ENCODE measurements around the gene CDRT15. TPM values are rescaled to one million over a fixed set of nuclear protein-coding genes. Genes with fewer than 3 reads are reported as not detected.

Gene CDRT15
- total and polyA plus RNA-seq, 2 experiments from 2014 or later: 0.40 TPM; not detected in 1

GRCh38 chr17:14198575-14198974 is 38.1 kb downstream of the CDRT15 start:
- Mint-ChIP-seq H3K9me3 (no peaks in the 10 kb centered on the region), H3K4me1 (peaks cover 20% of the 10 kb centered on the region), H3K36me3 (ENCODE audit: low read depth) (peaks cover 3% of the 10 kb centered on the region; the same call in 1 of the 3 replicates), H3K4me3 (no peak overlapping the region), H3K27ac (peak overlapping the region; percentile 47), H3K27me3 (ENCODE audit: insufficient read depth, low read depth, poor library complexity) (no peaks in the 10 kb centered on the region)
- Histone ChIP-seq H3K27ac (ENCODE audit: low read depth) (no peak overlapping the region), H2AFZ (no peak overlapping the region), H3K9me2 (ENCODE audit: insufficient read depth) (no peaks in the 10 kb centered on the region; the same call in 1 of the 2 replicates), H3F3A (replicated peaks; ENCODE audit: low read depth) (no peaks in the 10 kb centered on the region), H3K27me3 (ENCODE audit: insufficient read depth) (no peaks in the 10 kb centered on the region), H3K4me1 (ENCODE audit: insufficient read depth) (0 out of 2 replicates have a peak, but pooled peaks cover 10% of the 10 kb centered on the region), H3K4me2 (no peak overlapping the region), H3K4me3 (no peak overlapping the region), H3K79me2 (replicated peaks; ENCODE audit: insufficient read depth) (no peaks in the 10 kb centered on the region), H3K36me3 (ENCODE audit: insufficient read depth) (no peaks in the 10 kb centered on the region), H4K20me1 (replicated peaks; ENCODE audit: insufficient read depth) (no peaks in the 10 kb centered on the region)
- ATAC-seq (no peak), DNase-seq (ENCODE audit: low spot score) (no peak)
- TF ChIP-seq ZNF114 (CRISPR knock-in tag; IDR thresholded peaks at IDR 0.05) (no peak), JUNB (IDR thresholded peaks at IDR 0.05; ENCODE audit: unreplicated experiment) (no peak), CTCF (conservative IDR thresholded peaks at IDR 0.05; ENCODE audit: low read depth in 2 of 2) (no peak), NANOG (IDR thresholded peaks at IDR 0.05; ENCODE audit: borderline replicate concordance) (no peak), ZNF331 (CRISPR knock-in tag; IDR thresholded peaks at IDR 0.05; ENCODE audit: low read depth) (no peak), ETS1 (IDR thresholded peaks at IDR 0.05) (no peak), STAT1 (IDR thresholded peaks at IDR 0.05; ENCODE audit: unreplicated experiment) (no peak), EZH2phosphoT487 (IDR thresholded peaks at IDR 0.05; ENCODE audit: unreplicated experiment) (no peak), EZH2 (IDR thresholded peaks at IDR 0.05; ENCODE audit: low read depth, unreplicated experiment) (no peak), POLR2AphosphoS5 (IDR thresholded peaks at IDR 0.05; ENCODE audit: low read depth) (no peak), CREB1 (CRISPR knock-in tag; IDR thresholded peaks at IDR 0.05; ENCODE audit: low read depth) (no peak)
- TF ChIP-seq, protein P1, sequence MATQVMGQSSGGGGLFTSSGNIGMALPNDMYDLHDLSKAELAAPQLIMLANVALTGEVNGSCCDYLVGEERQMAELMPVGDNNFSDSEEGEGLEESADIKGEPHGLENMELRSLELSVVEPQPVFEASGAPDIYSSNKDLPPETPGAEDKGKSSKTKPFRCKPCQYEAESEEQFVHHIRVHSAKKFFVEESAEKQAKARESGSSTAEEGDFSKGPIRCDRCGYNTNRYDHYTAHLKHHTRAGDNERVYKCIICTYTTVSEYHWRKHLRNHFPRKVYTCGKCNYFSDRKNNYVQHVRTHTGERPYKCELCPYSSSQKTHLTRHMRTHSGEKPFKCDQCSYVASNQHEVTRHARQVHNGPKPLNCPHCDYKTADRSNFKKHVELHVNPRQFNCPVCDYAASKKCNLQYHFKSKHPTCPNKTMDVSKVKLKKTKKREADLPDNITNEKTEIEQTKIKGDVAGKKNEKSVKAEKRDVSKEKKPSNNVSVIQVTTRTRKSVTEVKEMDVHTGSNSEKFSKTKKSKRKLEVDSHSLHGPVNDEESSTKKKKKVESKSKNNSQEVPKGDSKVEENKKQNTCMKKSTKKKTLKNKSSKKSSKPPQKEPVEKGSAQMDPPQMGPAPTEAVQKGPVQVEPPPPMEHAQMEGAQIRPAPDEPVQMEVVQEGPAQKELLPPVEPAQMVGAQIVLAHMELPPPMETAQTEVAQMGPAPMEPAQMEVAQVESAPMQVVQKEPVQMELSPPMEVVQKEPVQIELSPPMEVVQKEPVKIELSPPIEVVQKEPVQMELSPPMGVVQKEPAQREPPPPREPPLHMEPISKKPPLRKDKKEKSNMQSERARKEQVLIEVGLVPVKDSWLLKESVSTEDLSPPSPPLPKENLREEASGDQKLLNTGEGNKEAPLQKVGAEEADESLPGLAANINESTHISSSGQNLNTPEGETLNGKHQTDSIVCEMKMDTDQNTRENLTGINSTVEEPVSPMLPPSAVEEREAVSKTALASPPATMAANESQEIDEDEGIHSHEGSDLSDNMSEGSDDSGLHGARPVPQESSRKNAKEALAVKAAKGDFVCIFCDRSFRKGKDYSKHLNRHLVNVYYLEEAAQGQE (IDR thresholded peaks at IDR 0.05; ENCODE audit: unreplicated experiment): no peak
- TF ChIP-seq, protein P2, sequence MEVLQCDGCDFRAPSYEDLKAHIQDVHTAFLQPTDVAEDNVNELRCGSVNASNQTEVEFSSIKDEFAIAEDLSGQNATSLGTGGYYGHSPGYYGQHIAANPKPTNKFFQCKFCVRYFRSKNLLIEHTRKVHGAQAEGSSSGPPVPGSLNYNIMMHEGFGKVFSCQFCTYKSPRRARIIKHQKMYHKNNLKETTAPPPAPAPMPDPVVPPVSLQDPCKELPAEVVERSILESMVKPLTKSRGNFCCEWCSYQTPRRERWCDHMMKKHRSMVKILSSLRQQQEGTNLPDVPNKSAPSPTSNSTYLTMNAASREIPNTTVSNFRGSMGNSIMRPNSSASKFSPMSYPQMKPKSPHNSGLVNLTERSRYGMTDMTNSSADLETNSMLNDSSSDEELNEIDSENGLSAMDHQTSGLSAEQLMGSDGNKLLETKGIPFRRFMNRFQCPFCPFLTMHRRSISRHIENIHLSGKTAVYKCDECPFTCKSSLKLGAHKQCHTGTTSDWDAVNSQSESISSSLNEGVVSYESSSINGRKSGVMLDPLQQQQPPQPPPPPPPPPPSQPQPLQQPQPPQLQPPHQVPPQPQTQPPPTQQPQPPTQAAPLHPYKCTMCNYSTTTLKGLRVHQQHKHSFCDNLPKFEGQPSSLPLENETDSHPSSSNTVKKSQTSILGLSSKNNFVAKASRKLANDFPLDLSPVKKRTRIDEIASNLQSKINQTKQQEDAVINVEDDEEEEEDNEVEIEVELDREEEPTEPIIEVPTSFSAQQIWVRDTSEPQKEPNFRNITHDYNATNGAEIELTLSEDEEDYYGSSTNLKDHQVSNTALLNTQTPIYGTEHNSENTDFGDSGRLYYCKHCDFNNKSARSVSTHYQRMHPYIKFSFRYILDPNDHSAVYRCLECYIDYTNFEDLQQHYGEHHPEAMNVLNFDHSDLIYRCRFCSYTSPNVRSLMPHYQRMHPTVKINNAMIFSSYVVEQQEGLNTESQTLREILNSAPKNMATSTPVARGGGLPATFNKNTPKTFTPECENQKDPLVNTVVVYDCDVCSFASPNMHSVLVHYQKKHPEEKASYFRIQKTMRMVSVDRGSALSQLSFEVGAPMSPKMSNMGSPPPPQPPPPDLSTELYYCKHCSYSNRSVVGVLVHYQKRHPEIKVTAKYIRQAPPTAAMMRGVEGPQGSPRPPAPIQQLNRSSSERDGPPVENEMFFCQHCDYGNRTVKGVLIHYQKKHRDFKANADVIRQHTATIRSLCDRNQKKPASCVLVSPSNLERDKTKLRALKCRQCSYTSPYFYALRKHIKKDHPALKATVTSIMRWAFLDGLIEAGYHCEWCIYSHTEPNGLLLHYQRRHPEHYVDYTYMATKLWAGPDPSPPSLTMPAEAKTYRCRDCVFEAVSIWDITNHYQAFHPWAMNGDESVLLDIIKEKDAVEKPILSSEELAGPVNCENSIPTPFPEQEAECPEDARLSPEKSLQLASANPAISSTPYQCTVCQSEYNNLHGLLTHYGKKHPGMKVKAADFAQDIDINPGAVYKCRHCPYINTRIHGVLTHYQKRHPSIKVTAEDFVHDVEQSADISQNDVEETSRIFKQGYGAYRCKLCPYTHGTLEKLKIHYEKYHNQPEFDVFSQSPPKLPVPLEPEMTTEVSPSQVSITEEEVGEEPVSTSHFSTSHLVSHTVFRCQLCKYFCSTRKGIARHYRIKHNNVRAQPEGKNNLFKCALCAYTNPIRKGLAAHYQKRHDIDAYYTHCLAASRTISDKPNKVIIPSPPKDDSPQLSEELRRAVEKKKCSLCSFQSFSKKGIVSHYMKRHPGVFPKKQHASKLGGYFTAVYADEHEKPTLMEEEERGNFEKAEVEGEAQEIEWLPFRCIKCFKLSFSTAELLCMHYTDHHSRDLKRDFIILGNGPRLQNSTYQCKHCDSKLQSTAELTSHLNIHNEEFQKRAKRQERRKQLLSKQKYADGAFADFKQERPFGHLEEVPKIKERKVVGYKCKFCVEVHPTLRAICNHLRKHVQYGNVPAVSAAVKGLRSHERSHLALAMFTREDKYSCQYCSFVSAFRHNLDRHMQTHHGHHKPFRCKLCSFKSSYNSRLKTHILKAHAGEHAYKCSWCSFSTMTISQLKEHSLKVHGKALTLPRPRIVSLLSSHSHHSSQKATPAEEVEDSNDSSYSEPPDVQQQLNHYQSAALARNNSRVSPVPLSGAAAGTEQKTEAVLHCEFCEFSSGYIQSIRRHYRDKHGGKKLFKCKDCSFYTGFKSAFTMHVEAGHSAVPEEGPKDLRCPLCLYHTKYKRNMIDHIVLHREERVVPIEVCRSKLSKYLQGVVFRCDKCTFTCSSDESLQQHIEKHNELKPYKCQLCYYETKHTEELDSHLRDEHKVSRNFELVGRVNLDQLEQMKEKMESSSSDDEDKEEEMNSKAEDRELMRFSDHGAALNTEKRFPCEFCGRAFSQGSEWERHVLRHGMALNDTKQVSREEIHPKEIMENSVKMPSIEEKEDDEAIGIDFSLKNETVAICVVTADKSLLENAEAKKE (CRISPR knock-in tag; IDR thresholded peaks at IDR 0.05): no peak

Data from GM23338 (cell line).